ENCODE measurements around the gene KRTAP2-1. TPM values are rescaled to one million over a fixed set of nuclear protein-coding genes. Genes with fewer than 3 reads are reported as not detected.
"Not testable (repeated sequence)": the region's sequence is repeated elsewhere in the genome, so short reads cannot be mapped to it uniquely, and the experiment has no call there.

The KRTAP2-1 gene, protein sequence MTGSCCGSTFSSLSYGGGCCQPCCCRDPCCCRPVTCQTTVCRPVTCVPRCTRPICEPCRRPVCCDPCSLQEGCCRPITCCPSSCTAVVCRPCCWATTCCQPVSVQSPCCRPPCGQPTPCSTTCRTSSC
- total RNA-seq (2022): not detected in 2 replicates
- Bru-seq, nascent RNA: not detected
- BruChase-seq, experiment 1, labeled RNA remaining after a 2-hour chase: not detected
- BruChase-seq, experiment 2, labeled RNA remaining after a 6-hour chase: not detected
- long read RNA-seq: 0 reads

DNA sequence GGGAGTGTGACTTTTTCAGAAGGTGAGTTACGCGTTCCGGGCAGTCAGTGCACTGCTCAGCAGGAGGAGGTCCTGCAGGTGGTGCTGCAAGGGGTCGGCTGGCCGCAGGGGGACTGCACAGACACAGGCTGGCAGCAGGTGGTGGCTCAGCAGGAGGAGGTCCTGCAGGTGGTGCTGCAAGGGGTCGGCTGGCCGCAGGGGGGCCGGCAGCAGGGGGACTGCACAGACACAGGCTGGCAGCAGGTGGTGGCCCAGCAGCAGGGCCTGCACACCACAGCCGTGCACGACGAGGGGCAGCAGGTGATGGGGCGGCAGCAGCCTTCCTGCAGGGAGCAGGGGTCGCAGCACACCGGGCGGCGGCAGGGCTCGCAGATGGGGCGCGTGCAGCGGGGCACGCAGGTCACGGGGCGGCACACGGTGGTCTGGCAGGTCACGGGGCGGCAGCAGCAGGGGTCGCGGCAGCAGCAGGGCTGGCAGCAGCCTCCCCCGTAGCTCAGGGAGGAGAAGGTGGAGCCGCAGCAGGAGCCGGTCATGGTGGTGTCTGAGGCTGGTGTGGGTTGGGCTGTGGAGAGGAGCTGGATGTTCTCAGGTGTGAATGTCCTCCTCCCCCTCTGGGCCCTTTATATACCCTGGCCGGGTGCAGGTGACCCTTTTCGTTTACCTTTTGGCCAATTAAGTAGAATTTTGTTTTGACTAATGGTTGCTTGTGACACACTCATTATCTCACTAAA lies at the start of gene KRTAP2-1:
Gene KRTAP2-1, minus strand, starts transcription at position 582 of the 731 bp plus-strand sequence. Its CDS starts 49 bp downstream, at position 533.
- intact Hi-C loops (cut with micrococcal nuclease; ENCODE audit: unreplicated experiment); H3K4me3 ChIP-seq (ENCODE audit: low read depth, low read length); H3K9me3 ChIP-seq; H3K36me3 Mint-ChIP-seq (ENCODE audit: insufficient read depth, unreplicated experiment); H3K36me3 ChIP-seq (ENCODE audit: control insufficient read depth, insufficient read depth, low read length); BruUV-seq (replicated peaks); H3K27me3 ChIP-seq (replicated peaks; ENCODE audit: control insufficient read depth, insufficient read depth, low read length); H3K27me3 Mint-ChIP-seq (ENCODE audit: insufficient read depth, unreplicated experiment); DNase-seq: not testable (repeated sequence)
- H3K4me1 ChIP-seq: peaks cover 25% of the 10 kb centered on the region
- ChIA-PET POLR2A (interaction anchor here (0.6 kb wide), 1 partner anchor 137 kb away, joined by 3 read pairs; no protein-coding TSS in a partner anchor), CTCF (interaction anchor here (1.1 kb wide), 1 partner anchor 137 kb away, joined by 3 read pairs; no protein-coding TSS in a partner anchor)
- Mint-ChIP-seq H3K4me1 (ENCODE audit: low read depth, unreplicated experiment) (peaks cover 19% of the 10 kb centered on the region), H3K4me3 (ENCODE audit: unreplicated experiment) (peak within 1 kb of the TSS; percentile 58), H3K9me3 (ENCODE audit: unreplicated experiment) (peaks cover 23% of the 10 kb centered on the region), H3K27ac (ENCODE audit: unreplicated experiment) (peak within 1 kb of the TSS; percentile 91)

DNA sequence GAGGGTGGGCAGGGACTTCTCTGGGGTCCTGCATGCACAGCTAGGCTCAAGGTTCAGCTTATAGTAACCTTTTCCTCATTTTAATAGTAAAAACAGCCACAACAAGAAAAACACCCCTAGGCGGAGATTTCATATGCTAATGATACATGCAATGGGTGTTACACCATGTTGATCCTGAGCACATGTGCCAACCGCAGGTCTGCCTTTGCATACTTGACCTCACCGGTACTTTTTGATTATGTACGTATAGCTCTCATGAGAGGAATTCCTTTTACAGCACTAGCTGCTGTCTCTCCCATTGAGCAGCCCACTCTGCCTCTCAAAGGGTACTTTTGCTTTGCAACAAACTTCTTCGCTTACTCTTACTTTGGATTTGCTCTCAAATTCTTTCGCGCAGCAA lies 48.9 kb upstream of the KRTAP2-1 start:
- Histone ChIP-seq H3K9me3 (peaks cover 4% of the 10 kb centered on the region; the same call in 1 of the 2 replicates), H3K4me1 (peaks cover 10% of the 10 kb centered on the region; the same call in 1 of the 2 replicates), H3K36me3 (ENCODE audit: control insufficient read depth, insufficient read depth, low read length) (no peaks in the 10 kb centered on the region), H3K4me3 (ENCODE audit: low read depth, low read length) (no peak overlapping the region), H3K27me3 (replicated peaks; ENCODE audit: control insufficient read depth, insufficient read depth, low read length) (no peaks in the 10 kb centered on the region)
- Mint-ChIP-seq H3K4me3 (ENCODE audit: unreplicated experiment) (no peak overlapping the region), H3K4me1 (ENCODE audit: low read depth, unreplicated experiment) (peaks cover 22% of the 10 kb centered on the region), H3K27ac (ENCODE audit: unreplicated experiment) (no peak overlapping the region), H3K27me3 (ENCODE audit: insufficient read depth, unreplicated experiment) (no peaks in the 10 kb centered on the region), H3K36me3 (ENCODE audit: insufficient read depth, unreplicated experiment) (no peaks in the 10 kb centered on the region), H3K9me3 (ENCODE audit: unreplicated experiment) (no peaks in the 10 kb centered on the region)
- intact Hi-C loops (cut with micrococcal nuclease; ENCODE audit: unreplicated experiment): no loop called here
- DNase-seq: no peak
- CTCF ChIA-PET: no interaction called here
- no TSS peak for BruUV-seq (replicated peaks)
- TF ChIP-seq, protein P1, sequence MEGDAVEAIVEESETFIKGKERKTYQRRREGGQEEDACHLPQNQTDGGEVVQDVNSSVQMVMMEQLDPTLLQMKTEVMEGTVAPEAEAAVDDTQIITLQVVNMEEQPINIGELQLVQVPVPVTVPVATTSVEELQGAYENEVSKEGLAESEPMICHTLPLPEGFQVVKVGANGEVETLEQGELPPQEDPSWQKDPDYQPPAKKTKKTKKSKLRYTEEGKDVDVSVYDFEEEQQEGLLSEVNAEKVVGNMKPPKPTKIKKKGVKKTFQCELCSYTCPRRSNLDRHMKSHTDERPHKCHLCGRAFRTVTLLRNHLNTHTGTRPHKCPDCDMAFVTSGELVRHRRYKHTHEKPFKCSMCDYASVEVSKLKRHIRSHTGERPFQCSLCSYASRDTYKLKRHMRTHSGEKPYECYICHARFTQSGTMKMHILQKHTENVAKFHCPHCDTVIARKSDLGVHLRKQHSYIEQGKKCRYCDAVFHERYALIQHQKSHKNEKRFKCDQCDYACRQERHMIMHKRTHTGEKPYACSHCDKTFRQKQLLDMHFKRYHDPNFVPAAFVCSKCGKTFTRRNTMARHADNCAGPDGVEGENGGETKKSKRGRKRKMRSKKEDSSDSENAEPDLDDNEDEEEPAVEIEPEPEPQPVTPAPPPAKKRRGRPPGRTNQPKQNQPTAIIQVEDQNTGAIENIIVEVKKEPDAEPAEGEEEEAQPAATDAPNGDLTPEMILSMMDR (IDR thresholded peaks at IDR 0.05; ENCODE audit: insufficient read depth in 1 of 2, low read depth in 1 of 2, low read length in 1 of 2, severe bottlenecking in 1 of 2, unreplicated experiment in 1 of 2): no peak
- POLR2A ChIA-PET: no interaction called here

DNA sequence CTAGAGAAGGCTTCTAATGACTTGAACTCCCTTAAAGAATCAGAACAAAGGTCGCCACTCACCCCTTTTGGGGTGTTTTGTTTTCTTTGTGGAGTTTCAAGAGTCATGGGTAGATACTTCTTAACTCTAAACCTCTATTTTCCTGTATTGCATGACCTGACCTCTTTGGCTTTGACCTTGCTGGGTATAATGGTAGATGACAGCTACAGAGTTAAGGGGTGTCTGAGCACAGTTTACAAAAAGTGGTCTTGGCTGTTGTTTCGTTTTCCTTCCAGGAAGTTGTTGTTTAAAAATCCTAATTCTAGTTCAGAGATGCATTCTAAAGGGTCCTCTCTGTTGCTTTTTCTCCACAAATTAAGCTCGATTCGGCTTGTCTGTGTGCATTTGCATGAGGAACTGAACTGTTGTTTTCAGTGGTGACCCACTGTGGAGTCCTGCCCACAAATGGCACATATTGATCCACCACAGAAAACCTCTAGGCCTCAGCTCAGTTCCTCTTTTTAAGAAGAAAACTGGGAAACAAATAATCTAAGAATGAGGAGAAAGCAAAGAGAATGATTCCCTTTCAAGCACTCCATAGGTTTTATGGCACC lies 41.7 kb upstream of the KRTAP2-1 start:
- H3K27me3 Mint-ChIP-seq (ENCODE audit: insufficient read depth, unreplicated experiment); H3K9me3 ChIP-seq; intact Hi-C loops (cut with micrococcal nuclease; ENCODE audit: unreplicated experiment); H3K27me3 ChIP-seq (replicated peaks; ENCODE audit: control insufficient read depth, insufficient read depth, low read length); H3K27ac Mint-ChIP-seq (ENCODE audit: unreplicated experiment); H3K9me3 Mint-ChIP-seq (ENCODE audit: unreplicated experiment); POLR2A ChIA-PET; H3K4me1 ChIP-seq; DNase-seq; BruUV-seq (replicated peaks); H3K4me1 Mint-ChIP-seq (ENCODE audit: low read depth, unreplicated experiment); H3K36me3 Mint-ChIP-seq (ENCODE audit: insufficient read depth, unreplicated experiment); H3K36me3 ChIP-seq (ENCODE audit: control insufficient read depth, insufficient read depth, low read length); CTCF ChIA-PET; H3K4me3 Mint-ChIP-seq (ENCODE audit: unreplicated experiment); H3K4me3 ChIP-seq (ENCODE audit: low read depth, low read length): not testable (repeated sequence)

DNA sequence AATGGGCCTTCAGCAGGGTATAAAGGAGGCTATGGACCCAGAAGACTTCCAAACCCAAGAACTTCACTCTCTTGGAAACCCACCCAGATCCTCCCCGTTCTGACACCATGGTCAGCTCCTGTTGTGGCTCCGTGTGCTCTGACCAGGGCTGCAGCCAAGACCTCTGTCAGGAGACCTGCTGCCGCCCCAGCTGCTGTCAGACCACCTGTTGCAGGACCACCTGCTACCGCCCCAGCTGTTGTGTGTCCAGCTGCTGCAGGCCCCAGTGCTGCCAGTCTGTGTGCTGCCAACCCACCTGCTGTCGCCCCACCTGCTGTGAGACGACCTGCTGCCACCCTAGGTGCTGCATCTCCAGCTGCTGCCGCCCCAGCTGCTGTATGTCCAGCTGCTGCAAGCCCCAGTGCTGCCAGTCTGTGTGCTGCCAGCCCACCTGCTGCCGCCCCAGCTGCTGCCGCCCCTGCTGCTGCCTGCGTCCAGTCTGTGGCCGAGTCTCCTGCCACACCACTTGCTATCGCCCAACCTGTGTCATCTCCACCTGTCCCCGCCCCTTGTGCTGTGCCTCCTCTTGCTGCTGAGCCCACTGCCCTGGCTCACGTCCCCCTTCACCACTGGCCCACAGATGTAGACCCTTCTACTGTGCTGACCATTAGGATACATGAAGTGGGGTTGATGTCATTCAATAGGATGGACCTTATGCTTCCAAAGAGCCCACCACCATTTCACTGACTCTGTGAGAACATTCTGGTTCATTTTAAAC lies 37.2 kb upstream of the KRTAP2-1 start, which contains the start of gene KRTAP4-7:
Gene KRTAP4-7, plus strand, starts transcription at position 51 of the 757 bp plus-strand sequence. Its CDS starts 57 bp downstream, at position 108.
- H3K27me3 Mint-ChIP-seq (ENCODE audit: insufficient read depth, unreplicated experiment); BruUV-seq (replicated peaks); H3K36me3 ChIP-seq (ENCODE audit: control insufficient read depth, insufficient read depth, low read length); H3K4me3 Mint-ChIP-seq (ENCODE audit: unreplicated experiment); H3K27ac Mint-ChIP-seq (ENCODE audit: unreplicated experiment); H3K4me3 ChIP-seq (ENCODE audit: low read depth, low read length); H3K27me3 ChIP-seq (replicated peaks; ENCODE audit: control insufficient read depth, insufficient read depth, low read length); H3K36me3 Mint-ChIP-seq (ENCODE audit: insufficient read depth, unreplicated experiment); H3K9me3 ChIP-seq; POLR2A ChIA-PET; H3K4me1 ChIP-seq; intact Hi-C loops (cut with micrococcal nuclease; ENCODE audit: unreplicated experiment); CTCF ChIA-PET; DNase-seq; H3K9me3 Mint-ChIP-seq (ENCODE audit: unreplicated experiment): not testable (repeated sequence)
- H3K4me1 Mint-ChIP-seq (ENCODE audit: low read depth, unreplicated experiment): peaks cover 13% of the 10 kb centered on the region

DNA sequence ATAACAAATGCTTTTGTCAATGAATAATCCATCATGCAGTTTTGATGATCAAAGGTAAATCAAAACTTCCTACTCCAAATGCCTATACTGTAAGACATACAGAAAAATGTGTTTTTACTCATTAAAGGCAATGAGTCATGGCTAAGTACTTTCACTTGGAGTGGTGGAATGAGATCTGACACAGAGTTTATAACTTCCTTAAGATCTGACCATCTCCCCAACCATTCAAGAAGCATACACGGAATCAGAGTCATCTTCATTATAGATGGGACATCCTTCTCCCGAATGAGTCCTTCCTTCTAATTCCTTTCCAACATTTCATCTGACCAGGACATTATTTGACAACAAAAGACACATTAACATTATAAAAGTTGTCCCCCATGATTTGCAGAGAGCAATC lies 36.3 kb upstream of the KRTAP2-1 start:
- H3K36me3 ChIP-seq (ENCODE audit: control insufficient read depth, insufficient read depth, low read length); CTCF ChIA-PET; BruUV-seq (replicated peaks); H3K27me3 Mint-ChIP-seq (ENCODE audit: insufficient read depth, unreplicated experiment); H3K36me3 Mint-ChIP-seq (ENCODE audit: insufficient read depth, unreplicated experiment); H3K27ac Mint-ChIP-seq (ENCODE audit: unreplicated experiment); H3K4me3 ChIP-seq (ENCODE audit: low read depth, low read length); DNase-seq; POLR2A ChIA-PET; H3K9me3 Mint-ChIP-seq (ENCODE audit: unreplicated experiment); intact Hi-C loops (cut with micrococcal nuclease; ENCODE audit: unreplicated experiment); H3K27me3 ChIP-seq (replicated peaks; ENCODE audit: control insufficient read depth, insufficient read depth, low read length); H3K4me1 ChIP-seq; H3K9me3 ChIP-seq; H3K4me3 Mint-ChIP-seq (ENCODE audit: unreplicated experiment): not testable (repeated sequence)
- H3K4me1 Mint-ChIP-seq (ENCODE audit: low read depth, unreplicated experiment): peaks cover 13% of the 10 kb centered on the region
